Mucosa of rectum (tissue), 2 donors: ENCODE measurements around the gene AGBL4.

Source experiments
- H3K27ac ChIP-seq, 2 donors: one replicate each; pipeline ENCODE4 v1.7.0; 2013; ENCODE audit warnings: inconsistent platforms in 2 of 2, low read depth in 2 of 2, low read length in 2 of 2
- H3K27me3 ChIP-seq, 2 donors: one replicate each; pipeline ENCODE4 v1.7.0; 2013; ENCODE audit warnings: low read length in 2 of 2; ENCODE audit not compliant: control insufficient read depth in 2 of 2, insufficient read depth in 2 of 2
- H3K36me3 ChIP-seq, 2 donors: one replicate each; pipeline ENCODE4 v1.7.0; 2013; ENCODE audit warnings: low read length in 2 of 2; ENCODE audit not compliant: control insufficient read depth in 2 of 2, insufficient read depth in 2 of 2
- H3K4me1 ChIP-seq, 2 donors: one replicate each; pipeline ENCODE4 v1.7.0; 2013; ENCODE audit warnings: low read length in 2 of 2, mild to moderate bottlenecking in 1 of 2; ENCODE audit not compliant: control insufficient read depth in 2 of 2, insufficient read depth in 2 of 2
- H3K4me3 ChIP-seq, 2 donors: one replicate each; pipeline ENCODE4 v1.7.0; 2013; ENCODE audit warnings: low read length in 2 of 2
- H3K9ac ChIP-seq, 2 donors: one replicate each; pipeline ENCODE4 v1.7.0; 2013; ENCODE audit warnings: low read length in 2 of 2, low read depth in 1 of 2, mild to moderate bottlenecking in 1 of 2
- H3K9me3 ChIP-seq, 2 donors: one replicate each; pipeline ENCODE4 v1.7.0; 2013; ENCODE audit warnings: low read length in 2 of 2; ENCODE audit not compliant: control insufficient read depth in 2 of 2
- donor health status: healthy.
- donor health status: Normal muscosa, but diverticular disease.

AGBL4 gene

DNA sequence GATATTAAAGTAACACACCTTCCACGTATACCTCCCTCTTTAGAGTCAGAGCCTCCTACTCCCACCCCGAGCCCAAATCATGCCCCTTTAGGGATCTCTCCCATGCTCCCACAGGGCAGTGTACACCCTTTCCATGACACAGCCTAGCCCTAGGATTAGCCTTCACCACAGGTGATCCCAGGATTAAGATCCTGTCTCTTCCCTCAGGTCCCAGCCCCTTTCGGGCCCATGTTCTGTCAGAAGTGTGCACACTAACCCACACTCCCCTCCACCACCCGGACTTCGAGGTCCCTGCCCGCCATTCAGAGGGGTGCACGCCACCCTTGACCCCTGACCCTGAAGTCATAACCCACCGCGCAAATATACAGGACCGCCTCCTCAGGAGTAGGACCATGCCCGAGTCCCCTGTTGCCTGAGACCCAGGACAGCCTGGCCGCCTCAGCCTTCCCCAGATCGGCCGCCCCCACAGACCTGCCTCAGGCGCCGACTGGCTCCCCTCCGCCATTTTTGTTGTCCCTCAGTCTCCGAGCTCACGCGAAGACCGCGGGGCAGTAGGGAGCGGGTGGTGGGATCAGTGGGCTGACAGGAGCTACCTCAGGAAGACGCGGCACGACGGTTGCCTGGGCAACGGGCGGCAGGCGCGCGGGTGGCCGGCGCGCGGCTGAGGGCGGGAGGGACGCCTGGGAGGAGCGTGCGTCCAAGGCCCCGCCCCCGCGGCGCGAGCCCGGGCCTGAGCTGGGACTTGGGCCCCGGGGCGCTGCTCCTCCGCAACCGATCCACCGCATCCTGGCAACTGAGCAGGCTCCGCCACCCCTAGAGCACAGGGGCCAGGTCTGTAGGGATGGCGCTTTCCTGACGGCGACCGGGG is at the start of gene AGBL4:
Gene AGBL4, minus strand, starts transcription at position 663 of the 868 bp plus-strand sequence.
- no peaks in the 10 kb centered on the region for H3K9me3 ChIP-seq
- H3K4me3 ChIP-seq, result peak within 1 kb of the TSS; percentile 68 to 69
- H3K4me1 ChIP-seq, result peaks cover 0 to 2% of the 10 kb centered on the region in 2 donors
- no peaks in the 10 kb centered on the region for H3K36me3 ChIP-seq
- peak within 1 kb of the TSS in 1 of 2 donors; percentile 37 for H3K9ac ChIP-seq
- H3K27me3 ChIP-seq, result no peaks in the 10 kb centered on the region
- no peak within 1 kb of the TSS for H3K27ac ChIP-seq

DNA sequence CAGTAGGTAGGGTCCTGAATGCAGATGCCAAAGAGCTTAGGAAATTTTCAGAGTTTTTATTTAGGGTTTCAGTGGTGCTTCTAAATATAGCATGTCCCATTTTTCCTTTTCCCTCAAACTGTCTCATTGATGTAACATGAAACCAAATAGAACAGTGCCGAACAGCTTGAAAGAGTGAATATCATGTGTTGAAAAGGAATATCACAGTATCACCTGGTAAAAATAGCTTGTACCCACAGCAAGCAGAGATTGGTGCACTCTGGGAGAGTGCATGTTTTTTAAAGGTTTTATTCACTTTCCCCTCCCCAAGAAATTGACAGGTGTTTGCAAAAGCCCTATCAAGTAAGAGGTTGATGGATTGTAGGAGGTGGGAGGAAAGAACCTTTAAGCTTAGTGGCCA is 43.1 kb upstream of the AGBL4 start:
- Histone ChIP-seq H3K9me3 (no peaks in the 10 kb centered on the region), H3K36me3 (no peaks in the 10 kb centered on the region)

DNA sequence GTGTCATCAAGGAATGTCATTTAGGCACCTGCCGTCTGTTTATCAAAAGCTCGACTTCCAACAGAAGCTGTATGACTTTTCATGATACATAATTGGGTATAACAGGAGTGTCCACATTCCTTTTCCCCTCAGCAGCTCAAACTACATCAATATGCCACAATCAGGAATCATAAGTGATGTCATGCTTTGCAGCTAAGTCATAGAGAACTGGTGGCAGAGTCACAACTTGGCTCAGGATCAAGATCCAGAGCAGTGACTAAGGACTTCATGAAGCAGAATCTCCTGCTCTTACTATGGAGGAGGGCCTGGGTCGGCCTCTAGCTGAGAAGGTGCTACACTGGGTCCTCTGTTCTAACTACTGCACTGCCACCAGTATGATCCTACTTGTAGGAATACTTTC is 36.5 kb upstream of the AGBL4 start:
- Histone ChIP-seq H3K27ac (no peak overlapping the region), H3K4me3 (no peak overlapping the region), H3K9me3 (no peaks in the 10 kb centered on the region), H3K36me3 (no peaks in the 10 kb centered on the region), H3K4me1 (no peaks in the 10 kb centered on the region), H3K27me3 (no peaks in the 10 kb centered on the region), H3K9ac (no peak overlapping the region)

More for the DNA sequence above, 43.1 kb upstream of the AGBL4 start:
- H3K27ac ChIP-seq, result no peak overlapping the region
- H3K4me3 ChIP-seq, result no peak overlapping the region
- H3K4me1 ChIP-seq, result no peaks in the 10 kb centered on the region
- no peak overlapping the region for H3K9ac ChIP-seq
- H3K27me3 ChIP-seq, result no peaks in the 10 kb centered on the region

DNA sequence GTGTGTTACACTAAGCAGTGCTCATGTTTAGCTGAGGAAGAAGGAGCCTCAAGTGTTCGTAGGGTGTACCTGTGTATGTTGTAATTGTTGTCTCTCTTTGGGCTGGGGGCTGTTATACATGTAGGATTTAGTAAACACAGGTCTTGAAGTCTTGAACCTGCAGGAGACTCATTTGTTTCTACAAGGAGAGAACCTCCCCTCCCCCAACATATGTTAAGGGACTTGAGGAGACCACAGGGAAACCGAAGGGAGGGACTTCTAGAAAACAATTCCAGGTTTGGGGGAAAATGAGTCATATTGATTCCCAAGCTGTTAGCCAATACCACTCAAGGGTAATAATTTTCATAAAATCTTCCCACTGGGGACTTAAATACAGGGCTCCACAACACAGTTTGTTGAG is 25.0 kb upstream of the AGBL4 start:
- Histone ChIP-seq H3K4me3 (no peak overlapping the region), H3K27me3 (peaks cover 7 to 17% of the 10 kb centered on the region in 2 donors), H3K36me3 (no peaks in the 10 kb centered on the region), H3K4me1 (no peaks in the 10 kb centered on the region), H3K9ac (no peak overlapping the region), H3K27ac (no peak overlapping the region), H3K9me3 (no peaks in the 10 kb centered on the region)

DNA sequence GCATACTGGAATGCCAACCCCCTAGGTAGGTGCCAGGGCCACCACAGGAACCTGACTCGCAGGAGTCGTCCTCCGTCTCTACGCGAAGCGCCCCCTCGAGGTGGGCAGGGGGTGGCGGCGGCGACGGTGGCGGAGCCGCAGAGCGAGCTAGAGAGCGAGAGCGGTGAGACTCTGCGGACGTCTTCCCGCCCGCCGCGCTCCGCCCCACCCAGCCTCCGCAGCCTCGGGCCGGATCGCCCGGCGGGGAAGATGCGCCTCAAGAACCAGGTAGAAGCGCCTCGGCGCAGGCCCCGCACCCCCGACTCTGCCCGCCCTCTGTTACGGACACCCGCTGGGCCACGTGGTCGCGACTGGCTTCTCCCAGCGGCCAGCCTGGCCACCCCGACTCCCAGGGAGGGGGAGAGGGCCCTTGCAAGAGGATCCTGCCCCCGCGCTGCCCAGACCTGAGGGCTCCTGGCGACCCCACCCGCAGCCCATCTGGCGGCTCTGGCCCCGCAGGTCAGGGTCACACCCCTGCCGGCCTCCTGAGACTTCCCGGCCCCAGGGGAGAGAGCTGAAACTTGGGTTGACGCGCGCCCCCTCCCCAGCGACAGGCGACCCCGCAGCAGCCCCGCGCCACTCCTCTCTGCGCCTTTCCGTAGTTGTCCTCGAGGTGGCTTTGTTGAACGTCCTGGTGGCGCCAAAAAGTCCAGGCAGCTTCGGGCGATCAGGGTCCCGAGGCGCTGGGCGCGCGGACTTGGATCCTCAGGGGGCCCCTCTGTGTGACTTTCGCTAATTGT is 24.4 kb upstream of the AGBL4 start:
- Histone ChIP-seq H3K36me3 (no peaks in the 10 kb centered on the region), H3K4me3 (no peak overlapping the region), H3K9me3 (no peaks in the 10 kb centered on the region), H3K27me3 (peaks cover 7 to 17% of the 10 kb centered on the region in 2 donors), H3K9ac (no peak overlapping the region), H3K27ac (no peak overlapping the region), H3K4me1 (no peaks in the 10 kb centered on the region)

DNA sequence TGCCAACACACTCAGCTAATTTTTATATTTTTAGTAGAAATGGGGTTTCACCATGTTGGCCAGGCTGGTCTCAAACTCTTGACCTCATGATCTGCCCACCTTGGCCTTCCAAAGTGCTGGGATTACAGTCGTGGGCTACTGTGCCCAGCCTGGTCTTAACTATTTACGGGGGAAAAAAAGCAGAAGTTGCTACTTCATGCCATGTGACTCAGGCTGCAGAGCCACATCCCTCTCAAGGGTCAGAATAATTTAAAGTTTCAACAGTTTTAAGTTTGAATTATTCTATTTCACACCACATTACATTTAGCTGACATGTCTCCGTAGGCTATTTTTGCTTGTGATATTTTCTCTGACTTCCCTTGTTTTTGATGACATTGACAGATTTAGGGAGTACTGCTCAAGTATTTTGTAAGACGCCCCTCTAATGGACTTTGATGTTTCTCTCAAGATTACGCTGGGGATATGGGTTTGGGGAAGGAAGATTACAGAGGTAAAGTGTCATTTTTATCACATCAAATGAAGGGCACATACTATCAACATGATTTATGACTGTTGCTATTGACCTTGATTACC is 14.6 kb upstream of the AGBL4 start:
- H3K27ac ChIP-seq, result no peak overlapping the region
- no peaks in the 10 kb centered on the region for H3K4me1 ChIP-seq
- no peak overlapping the region for H3K9ac ChIP-seq
- no peak overlapping the region for H3K4me3 ChIP-seq
- no peaks in the 10 kb centered on the region for H3K27me3 ChIP-seq
- H3K36me3 ChIP-seq, result no peaks in the 10 kb centered on the region
- no peaks in the 10 kb centered on the region for H3K9me3 ChIP-seq

DNA sequence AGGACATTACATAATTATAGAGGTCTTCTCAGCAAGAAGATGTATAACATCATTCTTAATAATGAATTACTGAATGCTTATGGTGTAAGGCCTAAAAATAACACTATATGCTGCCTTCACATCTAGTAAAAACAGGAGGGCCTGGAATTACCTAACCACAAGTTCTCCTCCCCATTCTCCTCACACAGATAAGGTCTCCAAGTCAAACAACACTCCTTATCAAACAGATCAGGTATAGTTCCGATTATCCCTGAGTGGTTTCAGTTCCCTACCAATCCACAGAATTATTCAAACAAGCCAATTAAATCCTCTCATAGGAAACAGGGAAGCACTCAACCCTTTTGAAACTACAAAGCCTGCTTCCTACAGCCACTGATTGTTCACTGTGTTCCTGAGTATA is 4.0 kb upstream of the AGBL4 start:
- peaks cover 0 to 2% of the 10 kb centered on the region in 2 donors for H3K4me1 ChIP-seq
- no peaks in the 10 kb centered on the region for H3K36me3 ChIP-seq
- H3K9ac ChIP-seq, result no peak overlapping the region
- no peaks in the 10 kb centered on the region for H3K9me3 ChIP-seq
- no peak overlapping the region for H3K4me3 ChIP-seq
- H3K27ac ChIP-seq, result no peak overlapping the region
- H3K27me3 ChIP-seq, result no peaks in the 10 kb centered on the region

DNA sequence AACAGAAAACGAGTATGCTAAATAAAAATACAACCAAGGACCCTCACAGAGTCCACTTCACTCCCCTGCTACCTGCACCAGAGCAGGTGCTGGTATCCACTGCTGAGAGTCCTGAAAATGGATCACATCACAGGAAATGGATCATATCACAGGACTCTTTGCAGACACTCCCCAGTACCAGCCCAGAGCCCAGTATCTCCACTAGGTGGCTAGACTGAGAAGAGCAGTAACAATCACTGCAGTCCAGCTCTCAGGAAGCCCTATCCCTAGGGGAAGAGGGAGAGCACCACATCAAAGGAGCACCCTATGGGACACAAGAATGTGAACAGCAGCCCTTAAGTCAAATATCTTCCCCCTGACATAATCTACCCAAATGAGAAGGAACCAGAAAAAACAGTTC is 28.0 kb downstream of the AGBL4 start:
- no peaks in the 10 kb centered on the region for H3K36me3 ChIP-seq
- H3K27ac ChIP-seq, result no peak overlapping the region
- no peaks in the 10 kb centered on the region for H3K4me1 ChIP-seq
- no peaks in the 10 kb centered on the region for H3K27me3 ChIP-seq
- H3K9me3 ChIP-seq, result no peaks in the 10 kb centered on the region
- H3K4me3 ChIP-seq, result no peak overlapping the region
- H3K9ac ChIP-seq, result no peak overlapping the region

DNA sequence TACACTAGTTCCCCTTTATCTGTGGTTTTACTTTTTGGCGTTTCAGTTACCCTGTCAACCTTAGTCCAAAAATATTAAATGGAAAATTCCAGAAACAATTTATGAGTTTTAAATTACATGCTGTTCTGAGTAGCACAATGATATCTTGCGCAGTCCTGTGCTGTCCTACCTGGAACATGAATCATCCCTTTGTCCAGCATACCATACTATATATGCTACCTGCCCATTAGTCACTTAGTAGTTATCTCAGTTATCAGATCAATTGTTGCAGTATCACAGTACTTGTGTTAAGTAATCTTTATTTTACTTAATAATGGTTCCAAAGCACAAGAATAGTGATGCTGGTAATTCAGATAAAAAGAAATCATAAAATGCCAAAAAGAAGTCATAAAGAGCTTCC is 52.7 kb downstream of the AGBL4 start:
- Histone ChIP-seq H3K27me3 (no peaks in the 10 kb centered on the region), H3K9ac (no peak overlapping the region), H3K36me3 (no peaks in the 10 kb centered on the region), H3K27ac (no peak overlapping the region), H3K4me3 (no peak overlapping the region), H3K4me1 (no peaks in the 10 kb centered on the region), H3K9me3 (no peaks in the 10 kb centered on the region)

DNA sequence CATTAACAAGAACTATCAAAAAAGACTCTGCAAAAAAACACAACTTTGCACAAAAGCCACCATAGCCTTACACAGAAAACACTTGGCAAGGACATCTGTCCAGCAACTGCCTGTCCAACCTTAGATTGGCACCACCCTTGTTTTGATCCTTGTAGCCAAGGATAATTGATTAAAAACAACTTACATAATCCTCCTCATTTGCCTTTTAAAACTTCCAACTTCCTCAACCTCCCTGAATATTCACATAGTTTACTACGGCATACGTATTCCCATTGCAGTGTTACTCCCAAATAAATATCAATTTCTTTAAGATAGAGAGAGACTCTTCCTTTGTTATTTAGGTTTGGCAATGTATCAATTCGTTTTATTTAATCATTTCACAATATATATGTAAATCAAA is 72.4 kb downstream of the AGBL4 start:
- Histone ChIP-seq H3K36me3 (no peaks in the 10 kb centered on the region), H3K4me3 (no peak overlapping the region), H3K9ac (no peak overlapping the region), H3K9me3 (no peaks in the 10 kb centered on the region), H3K27me3 (no peaks in the 10 kb centered on the region), H3K4me1 (no peaks in the 10 kb centered on the region), H3K27ac (no peak overlapping the region)
